MCF 10A (cell line): ENCODE data around the gene SLC22A4. TPM values are rescaled to one million over a fixed set of nuclear protein-coding genes. Genes with fewer than 3 reads are reported as not detected.

Experiments used
- BruUV-seq: library from RNA; stranded (reverse); fragments of 400-500 nt; replicated peaks from 2 replicates; lab custom pipeline; 2021; lab: Mats Ljungman, UMichigan
- CTCF ChIA-PET: fragments of 300-600 bp; sonication (Branson Sonifier 250); formaldehyde crosslinking; extraction: SDS; loops from one replicate; lab custom pipeline; 2021; ENCODE audit warnings: antibody characterized with exemption, inconsistent platforms; lab: Yijun Ruan, JAX
- POLR2A ChIA-PET: fragments of 300-600, 350-650 bp; sonication (Branson Sonifier 250); formaldehyde crosslinking; extraction: SDS; loops from one replicate; lab custom pipeline; 2020; ENCODE audit warnings: antibody characterized with exemption, inconsistent platforms; lab: Yijun Ruan, JAX
- DNase-seq: peaks from one replicate; pipeline ENCODE4 v3.0.0-alpha.2; 2018; ENCODE audit not compliant: unreplicated experiment
- H3K27ac Mint-ChIP-seq: one replicate; pipeline ENCODE4 v1.8.0; 2022; ENCODE audit warnings: mild to moderate bottlenecking, low read depth, mixed read lengths; ENCODE audit not compliant: unreplicated experiment
- H3K27me3 Mint-ChIP-seq: one replicate; pipeline ENCODE4 v1.8.0; 2022; ENCODE audit warnings: mixed read lengths; ENCODE audit not compliant: insufficient read depth, unreplicated experiment
- H3K36me3 Mint-ChIP-seq: one replicate; pipeline ENCODE4 v1.8.0; 2022; ENCODE audit warnings: mild to moderate bottlenecking, moderate library complexity, mixed read lengths; ENCODE audit not compliant: insufficient read depth, unreplicated experiment
- H3K4me1 Mint-ChIP-seq: one replicate; pipeline ENCODE4 v1.8.0; 2022; ENCODE audit warnings: mixed read lengths; ENCODE audit not compliant: insufficient read depth, unreplicated experiment
- H3K4me3 Mint-ChIP-seq: one replicate; pipeline ENCODE4 v1.8.0; 2022; ENCODE audit warnings: mild to moderate bottlenecking, moderate library complexity, mixed read lengths; ENCODE audit not compliant: unreplicated experiment
- H3K9me3 Mint-ChIP-seq: one replicate; pipeline ENCODE4 v1.8.0; 2022; ENCODE audit warnings: mixed read lengths; ENCODE audit not compliant: unreplicated experiment
- intact Hi-C: fragments of 100-400 bp; cut with micrococcal nuclease; formaldehyde crosslinking; loops from 2 replicates; pipeline ENCODE4 v1.14.1; 2022
- total RNA-seq: library from RNA; stranded (reverse); gene quantifications from 2 replicates; pipeline ENCODE4 v1.2.3, GENCODE V29; 2022
- TF ChIP-seq, protein P1 (sequence below): fragments of 200-600 bp; IDR thresholded peaks from one replicate; pipeline ENCODE4 v1.8.0; 2022; ENCODE audit warnings: antibody characterized with exemption, mild to moderate bottlenecking; ENCODE audit not compliant: unreplicated experiment

SLC22A4 gene
- total RNA-seq, 1 experiment from 2014 or later, result 17.5 TPM

- H3K36me3 Mint-ChIP-seq, result peaks cover 57% of the 10 kb centered on the region
- ChIA-PET CTCF (interaction anchor here (0.6 to 1.9 kb wide), 4 partner anchors 12 to 89 kb away, joined by 3 to 7 read pairs (median 5); no protein-coding TSS in a partner anchor), POLR2A (interaction anchor here (0.6 kb wide), 1 partner anchor 326 kb away, joined by 3 read pairs; no protein-coding TSS in a partner anchor)
- no peaks in the 10 kb centered on the region for H3K9me3 Mint-ChIP-seq
- TF ChIP-seq, protein P1, sequence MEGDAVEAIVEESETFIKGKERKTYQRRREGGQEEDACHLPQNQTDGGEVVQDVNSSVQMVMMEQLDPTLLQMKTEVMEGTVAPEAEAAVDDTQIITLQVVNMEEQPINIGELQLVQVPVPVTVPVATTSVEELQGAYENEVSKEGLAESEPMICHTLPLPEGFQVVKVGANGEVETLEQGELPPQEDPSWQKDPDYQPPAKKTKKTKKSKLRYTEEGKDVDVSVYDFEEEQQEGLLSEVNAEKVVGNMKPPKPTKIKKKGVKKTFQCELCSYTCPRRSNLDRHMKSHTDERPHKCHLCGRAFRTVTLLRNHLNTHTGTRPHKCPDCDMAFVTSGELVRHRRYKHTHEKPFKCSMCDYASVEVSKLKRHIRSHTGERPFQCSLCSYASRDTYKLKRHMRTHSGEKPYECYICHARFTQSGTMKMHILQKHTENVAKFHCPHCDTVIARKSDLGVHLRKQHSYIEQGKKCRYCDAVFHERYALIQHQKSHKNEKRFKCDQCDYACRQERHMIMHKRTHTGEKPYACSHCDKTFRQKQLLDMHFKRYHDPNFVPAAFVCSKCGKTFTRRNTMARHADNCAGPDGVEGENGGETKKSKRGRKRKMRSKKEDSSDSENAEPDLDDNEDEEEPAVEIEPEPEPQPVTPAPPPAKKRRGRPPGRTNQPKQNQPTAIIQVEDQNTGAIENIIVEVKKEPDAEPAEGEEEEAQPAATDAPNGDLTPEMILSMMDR, result no peak
- no peak overlapping the region for H3K27ac Mint-ChIP-seq
- intact Hi-C loops, result no loop called here
- peaks cover 32% of the 10 kb centered on the region for H3K4me1 Mint-ChIP-seq
- BruUV-seq, result no TSS peak
- no peaks in the 10 kb centered on the region for H3K27me3 Mint-ChIP-seq
- no peak overlapping the region for H3K4me3 Mint-ChIP-seq
- no peak for DNase-seq
Measured at GRCh38 chr5:132268769-132269551, 25.2 kb upstream of the SLC22A4 start.

DNA sequence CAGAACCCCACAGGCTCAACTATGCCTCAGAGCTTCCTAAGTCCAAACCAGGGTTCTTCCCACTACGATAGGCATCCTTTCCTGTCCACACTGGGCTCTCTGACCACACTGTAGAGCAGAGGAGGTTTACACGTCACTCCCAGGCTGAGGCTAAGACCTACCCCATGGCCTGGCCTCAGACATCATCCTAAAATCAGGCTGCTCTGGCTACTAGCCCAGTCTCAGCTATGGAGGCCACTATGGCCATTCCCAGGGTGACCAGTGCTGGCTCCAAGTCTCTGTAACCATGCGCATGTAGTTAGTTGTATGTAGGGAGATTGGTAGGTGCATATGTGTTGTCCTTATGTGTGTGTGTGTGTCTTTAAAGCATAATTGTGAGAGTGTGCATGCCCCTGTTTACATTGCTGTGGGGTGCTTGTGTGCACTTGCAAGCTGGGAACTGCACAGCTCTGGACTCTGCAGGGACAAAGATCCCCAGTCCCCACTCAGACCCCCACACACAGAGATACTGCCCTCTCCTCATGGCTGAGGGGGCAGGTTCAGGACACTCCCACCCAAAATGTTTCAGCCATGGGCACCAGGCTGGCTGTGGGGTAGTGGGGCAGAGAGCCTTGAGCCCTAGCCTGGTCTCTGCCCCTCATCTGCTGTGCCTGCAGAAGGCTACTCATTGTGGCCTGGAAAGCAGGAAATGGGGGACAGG is 24.4 kb upstream of the SLC22A4 start:
- no peak overlapping the region for H3K27ac Mint-ChIP-seq
- DNase-seq, result no peak
- CTCF ChIA-PET, result interaction anchor here (0.6 to 1.7 kb wide), 2 partner anchors 31 to 49 kb away, joined by 4 to 6 read pairs; no protein-coding TSS in a partner anchor

DNA sequence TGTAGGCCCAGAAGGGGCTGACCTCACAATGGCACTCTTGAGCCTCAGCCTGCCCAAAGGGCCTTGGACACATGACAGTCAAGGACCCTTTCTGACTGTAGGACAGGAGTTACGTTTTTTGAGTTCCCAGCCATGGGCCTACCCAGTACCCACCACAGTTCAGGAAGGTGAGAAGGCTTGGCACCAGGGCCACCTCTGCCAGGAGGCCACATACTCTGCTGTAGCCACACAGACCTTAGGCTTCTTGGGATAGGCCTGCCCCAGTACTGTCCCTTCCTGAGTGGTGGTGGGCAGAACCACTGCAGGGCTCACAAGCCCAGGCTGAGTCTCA is 23.9 kb upstream of the SLC22A4 start:
- peaks cover 20% of the 10 kb centered on the region for H3K4me1 Mint-ChIP-seq
- no peaks in the 10 kb centered on the region for H3K27me3 Mint-ChIP-seq
- DNase-seq, result no peak
- no peaks in the 10 kb centered on the region for H3K9me3 Mint-ChIP-seq
- POLR2A ChIA-PET, result no interaction called here
- H3K36me3 Mint-ChIP-seq, result peaks cover 54% of the 10 kb centered on the region
- TF ChIP-seq, protein P1, result no peak
- no peak overlapping the region for H3K27ac Mint-ChIP-seq
- H3K4me3 Mint-ChIP-seq, result no peak overlapping the region
- CTCF ChIA-PET, result interaction anchor here (1.7 kb wide), 1 partner anchor 32 kb away, joined by 6 read pairs; no protein-coding TSS in a partner anchor
- intact Hi-C loops, result no loop called here
- BruUV-seq, result no TSS peak

More for the DNA sequence above, 24.4 kb upstream of the SLC22A4 start:
- Mint-ChIP-seq H3K4me1 (peaks cover 25% of the 10 kb centered on the region), H3K4me3 (no peak overlapping the region), H3K27me3 (no peaks in the 10 kb centered on the region), H3K36me3 (peaks cover 52% of the 10 kb centered on the region), H3K9me3 (no peaks in the 10 kb centered on the region)
- TF ChIP-seq, protein P1, result no peak
- POLR2A ChIA-PET, result interaction anchor here (0.6 kb wide), 2 partner anchors 24 to 326 kb away, joined by 3 read pairs; partner anchors contain the start of gene SLC22A4
- intact Hi-C loops, result no loop called here
- BruUV-seq, result no TSS peak

DNA sequence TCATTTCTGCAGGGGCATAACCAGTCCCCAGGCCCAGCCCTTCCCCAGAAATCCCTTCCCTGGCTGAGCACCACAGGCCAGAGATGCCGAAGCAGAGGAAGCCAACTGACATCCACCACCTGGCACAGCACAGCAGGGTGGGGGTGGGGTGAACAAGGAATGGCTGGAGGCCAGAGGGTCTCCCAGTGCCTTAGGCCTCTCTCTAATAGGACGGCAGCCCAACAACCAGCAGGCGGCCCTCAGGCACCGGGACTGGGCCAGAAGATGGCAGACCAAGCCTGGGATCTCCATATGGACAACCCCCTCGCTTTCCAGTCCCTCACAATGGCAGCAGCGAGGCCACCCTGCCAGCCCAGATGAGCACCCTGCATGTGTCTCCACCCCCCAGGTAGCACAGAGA is 23.5 kb upstream of the SLC22A4 start:
- intact Hi-C loops, result no loop called here
- DNase-seq, result no peak
- BruUV-seq, result no TSS peak
- TF ChIP-seq, protein P1, result no peak
- H3K27me3 Mint-ChIP-seq, result no peaks in the 10 kb centered on the region
- ChIA-PET POLR2A (interaction anchor here (0.7 kb wide), 1 partner anchor 44 kb away, joined by 3 read pairs; no protein-coding TSS in a partner anchor), CTCF (interaction anchor here (0.7 to 1.7 kb wide), 2 partner anchors 27 to 32 kb away, joined by 3 to 6 read pairs; no protein-coding TSS in a partner anchor)
- H3K9me3 Mint-ChIP-seq, result no peaks in the 10 kb centered on the region
- H3K36me3 Mint-ChIP-seq, result peaks cover 57% of the 10 kb centered on the region
- H3K4me3 Mint-ChIP-seq, result no peak overlapping the region
- H3K27ac Mint-ChIP-seq, result no peak overlapping the region
- peaks cover 16% of the 10 kb centered on the region for H3K4me1 Mint-ChIP-seq
